ENCODE measurements around the gene NPBWR2.

The NPBWR2 gene

DNA sequence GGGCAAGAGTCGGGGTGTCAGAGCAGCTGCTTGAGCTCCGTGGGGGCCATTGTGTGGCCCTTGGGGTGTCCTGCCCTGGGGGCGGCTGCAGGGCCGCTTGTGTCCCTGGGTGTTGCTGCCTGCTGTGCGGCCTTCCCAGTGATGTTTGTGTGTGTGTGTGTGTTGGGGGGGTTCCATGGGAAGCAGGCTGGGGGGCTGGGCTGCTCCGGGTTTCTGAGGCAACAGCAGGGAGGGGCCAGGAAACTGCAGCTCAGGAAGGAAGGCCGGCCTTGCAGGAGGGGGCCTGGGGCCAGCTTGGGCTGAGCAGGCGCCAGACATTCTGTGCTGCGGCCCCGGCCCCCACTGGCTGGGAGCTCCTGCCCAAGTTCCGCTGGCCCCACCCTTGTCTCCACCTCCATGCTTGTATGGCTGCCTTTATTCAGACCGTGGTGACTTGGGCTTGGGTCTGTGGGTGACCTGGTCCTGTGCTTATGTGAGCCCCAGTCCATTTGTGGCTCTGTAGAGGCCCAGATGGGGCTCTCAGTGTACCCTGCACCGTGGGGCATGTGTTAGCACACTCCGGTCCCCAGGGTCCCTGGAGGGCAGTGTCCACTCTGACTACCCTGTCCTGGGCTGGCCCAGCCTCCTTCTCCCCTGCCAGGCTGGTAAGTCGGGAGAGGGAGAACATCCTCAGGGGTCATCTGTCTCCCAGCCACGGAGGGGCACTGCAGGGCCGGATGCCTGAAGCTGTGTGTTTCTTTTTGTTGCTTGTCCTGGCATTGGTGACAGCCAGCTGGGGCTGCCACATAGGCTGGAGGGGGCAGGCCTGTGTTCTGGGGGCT lies 53.3 kb downstream of the NPBWR2 start:
- no peak for DNase-seq

Measured in activated CD4-positive, alpha-beta T cell treated with anti-CD3 and anti-CD28 coated beads, Interleukin-2, amount 50 U/mL, for 4 hours (primary cell).